NCI-H2196 treated with DMSO at 0.1 percent for 48 hours (cell line): ENCODE measurements around the gene HIRIP3.
"Not testable (repeated sequence)": the region's sequence is repeated elsewhere in the genome, so short reads cannot be mapped to it uniquely, and the experiment has no call there.

ENCODE experiments used
- DNase-seq: peaks from one replicate; lab custom pipeline; 2025; ENCODE audit not compliant: unreplicated experiment; lab: John Stamatoyannopoulos, UW

The HIRIP3 gene

GRCh38 chr16:30016555-30017276 lies 21.3 kb upstream of the HIRIP3 start:
- no peak for DNase-seq

GRCh38 chr16:30015450-30015849 lies 20.0 kb upstream of the HIRIP3 start:
- not testable (repeated sequence) for DNase-seq

GRCh38 chr16:30012598-30012997 lies 17.2 kb upstream of the HIRIP3 start:
- DNase-seq, result not testable (repeated sequence)

GRCh38 chr16:30011714-30012504 lies 16.5 kb upstream of the HIRIP3 start:
- DNase-seq, result no peak

- no peak for DNase-seq
These were observed 15.7 kb upstream of the HIRIP3 start, which contains the start of gene DOC2A for GRCh38 chr16:30010844-30011713. Gene DOC2A, minus strand, starts transcription at chr16:30011027. Its CDS starts 805 bp downstream, at chr16:30010222.

GRCh38 chr16:30009990-30010843 lies 14.8 kb upstream of the HIRIP3 start:
- no peak for DNase-seq

- DNase-seq, result no peak
These were observed 13.9 kb upstream of the HIRIP3 start for GRCh38 chr16:30009085-30009862.

- no peak for DNase-seq
These were observed 12.0 kb upstream of the HIRIP3 start for GRCh38 chr16:30007378-30007895.

- DNase-seq, result no peak
These were observed 11.4 kb upstream of the HIRIP3 start for GRCh38 chr16:30006659-30007377.

- DNase-seq, result no peak
These were observed 10.7 kb upstream of the HIRIP3 start for GRCh38 chr16:30006095-30006473.

GRCh38 chr16:30005341-30006094 lies 10.1 kb upstream of the HIRIP3 start:
- DNase-seq, result peak; percentile 57

GRCh38 chr16:30004811-30005242 lies 9.4 kb upstream of the HIRIP3 start:
- peak; percentile 82 for DNase-seq

GRCh38 chr16:30004424-30004776 lies 9.0 kb upstream of the HIRIP3 start:
- DNase-seq, result peak; percentile 82

GRCh38 chr16:30003670-30004423 lies 8.4 kb upstream of the HIRIP3 start:
- no peak for DNase-seq

- DNase-seq, result no peak
These were observed 7.4 kb upstream of the HIRIP3 start for GRCh38 chr16:30002614-30003346.

- DNase-seq, result no peak
These were observed 5.6 kb upstream of the HIRIP3 start for GRCh38 chr16:30000735-30001631.
